Right lobe of liver (tissue), 4 donors: Measurements from ENCODE around the gene KRT6A.
"Not testable (repeated sequence)": the region's sequence is repeated elsewhere in the genome, so short reads cannot be mapped to it uniquely, and the experiment has no call there.

ENCODE experiments used
- CTCF ChIP-seq, 4 donors: fragments of 200-600 bp in 3 of 4; fragments of 450-650 bp in 1 of 4; IDR thresholded peaks; one replicate each; pipeline versions ENCODE4 v1.5.1 to v1.8.0; 2016 to 2022; ENCODE audit warnings: antibody characterized with exemption in 4 of 4, mild to moderate bottlenecking in 2 of 4
- POLR2A ChIP-seq: fragments of 450-650 bp; IDR thresholded peaks from one replicate; pipeline ENCODE4 v1.6.1; 2017; ENCODE audit warnings: antibody characterized with exemption, mild to moderate bottlenecking
- donor health status: DM: no; HTN: no; CAD: no.
- donor health status: DM: no; HTN: no; CAD: no.
- donor health status: DM: no; HTN: yes; CAD: no.

- not testable (repeated sequence) for TF ChIP-seq CTCF (IDR thresholded peaks at IDR 0.05); POLR2A
These were observed 7.5 kb upstream of the KRT6A start for GRCh38 chr12:52500574-52500973.
